SHP77 treated with DMSO at 0.1 percent for 48 hours (cell line): ENCODE measurements around the gene ST6GAL2.

Experiments used
- DNase-seq: peaks from one replicate; lab custom pipeline; 2025; lab: John Stamatoyannopoulos, UW

Gene ST6GAL2

DNA sequence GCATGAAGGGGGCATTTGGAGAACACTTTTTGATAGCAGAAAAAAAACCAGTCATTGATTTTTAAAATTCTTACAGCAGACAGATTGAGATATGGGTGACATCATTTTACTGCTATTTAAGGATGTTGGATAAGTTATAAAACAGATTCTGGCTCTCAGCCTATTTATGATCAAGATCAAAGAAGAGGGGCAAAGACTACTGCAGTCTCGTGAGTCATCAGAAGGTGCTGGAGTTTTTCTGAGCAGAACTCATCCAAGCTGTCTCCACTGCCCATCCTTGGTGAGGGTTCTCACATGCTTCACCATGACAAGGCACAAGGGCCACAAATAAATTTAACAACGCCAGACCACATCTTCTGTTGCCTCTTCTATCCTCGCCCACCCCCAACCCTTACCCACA lies 58.8 kb downstream of the ST6GAL2 start:
- DNase-seq = no peak

DNA sequence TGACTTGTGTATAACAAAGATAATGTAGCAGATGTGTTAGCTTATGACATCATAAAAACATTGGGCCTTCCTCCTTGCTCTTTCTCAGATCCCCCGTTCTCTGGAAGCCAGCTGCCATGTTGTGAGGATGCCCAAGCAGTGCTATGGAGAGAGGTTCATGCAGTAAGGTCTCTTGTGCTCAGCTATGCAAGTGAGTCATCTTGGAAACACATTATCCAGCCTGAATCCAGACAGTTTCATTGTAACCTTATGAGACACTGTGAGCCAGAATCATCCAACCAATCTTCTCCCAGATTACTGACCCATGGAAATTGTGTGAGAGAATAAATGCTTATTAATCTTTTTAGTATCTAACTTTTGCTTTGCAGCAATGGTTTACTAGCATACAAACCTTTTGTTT lies 60.8 kb downstream of the ST6GAL2 start:
- no peak for DNase-seq

DNA sequence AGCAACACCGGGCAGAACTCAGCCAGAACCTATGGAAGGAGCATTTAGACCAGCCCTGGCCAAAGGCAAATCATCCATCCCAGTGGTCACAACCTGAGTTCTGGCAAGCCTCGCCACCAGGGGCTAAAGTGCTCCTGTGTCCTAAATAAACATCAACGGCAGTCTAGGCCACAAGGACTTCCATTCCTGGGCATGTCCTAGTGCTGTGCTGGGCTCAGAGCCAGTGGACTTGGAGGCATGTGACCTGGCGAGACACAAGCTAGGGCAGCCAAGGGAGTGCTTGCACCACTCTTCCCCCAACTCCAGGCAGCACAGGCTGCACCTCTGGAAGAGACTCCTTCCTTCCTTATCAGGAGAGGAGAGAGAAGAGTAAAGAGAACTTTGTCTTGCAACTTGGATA lies 69.0 kb downstream of the ST6GAL2 start:
- DNase-seq = no peak

GRCh38 chr2:106812841-106813240 lies 73.1 kb downstream of the ST6GAL2 start:
- no peak for DNase-seq

GRCh38 chr2:106812383-106812782 lies 73.6 kb downstream of the ST6GAL2 start:
- DNase-seq = no peak

- no peak for DNase-seq
Measured at GRCh38 chr2:106805716-106806115, 80.3 kb downstream of the ST6GAL2 start.

DNA sequence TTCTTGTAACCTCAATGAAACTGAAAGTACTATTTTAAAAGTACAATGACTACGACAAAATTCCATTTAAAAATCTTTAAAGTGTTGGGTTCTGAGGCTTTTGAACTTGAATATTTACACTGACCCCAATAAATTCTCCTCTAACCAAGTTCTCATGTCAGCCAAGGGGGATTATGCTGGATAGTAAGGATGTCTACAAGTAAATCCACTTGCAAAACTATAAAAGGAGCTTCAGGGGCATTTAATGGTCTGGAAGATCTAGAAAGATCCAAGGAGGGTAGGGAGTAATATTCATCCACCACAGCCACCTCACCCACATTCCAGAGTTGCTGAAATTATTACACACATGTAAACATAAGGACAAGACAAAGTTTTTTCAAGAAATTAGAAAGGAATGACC lies 81.8 kb downstream of the ST6GAL2 start:
- no peak for DNase-seq

DNA sequence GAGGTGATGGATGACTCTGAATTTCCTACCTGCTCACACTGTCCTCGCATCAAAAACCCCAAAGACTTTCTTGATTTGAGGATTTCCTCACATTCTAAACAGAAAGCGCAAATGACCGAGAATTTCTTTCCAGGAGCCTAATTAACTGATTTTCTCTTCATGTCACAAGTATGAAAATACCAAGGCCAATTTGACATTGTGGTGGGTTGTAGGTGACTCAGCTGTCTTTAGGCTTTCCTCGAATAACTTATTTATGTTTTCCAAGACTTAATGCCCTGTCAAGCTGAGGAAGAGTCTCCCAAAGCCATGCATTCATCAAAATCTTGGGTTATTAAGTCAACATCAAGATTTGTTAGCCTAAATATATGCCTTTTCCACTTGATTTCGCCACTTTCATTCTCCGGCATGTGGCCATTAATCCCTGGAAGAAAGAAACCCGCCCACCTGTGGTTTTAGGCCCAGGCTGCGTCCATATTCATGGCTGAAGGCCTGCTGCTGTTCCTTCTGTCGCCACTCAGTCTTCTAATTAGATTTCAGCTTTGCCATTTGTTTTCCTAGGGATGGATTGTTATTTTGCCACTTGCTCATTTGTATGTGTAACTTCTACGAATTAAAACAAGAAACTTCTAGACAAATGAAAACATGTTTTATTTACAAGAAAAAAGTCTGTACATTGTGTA lies 84.9 kb downstream of the ST6GAL2 start:
- no peak for DNase-seq

GRCh38 chr2:106800180-106800579 lies 85.8 kb downstream of the ST6GAL2 start:
- no peak for DNase-seq

DNA sequence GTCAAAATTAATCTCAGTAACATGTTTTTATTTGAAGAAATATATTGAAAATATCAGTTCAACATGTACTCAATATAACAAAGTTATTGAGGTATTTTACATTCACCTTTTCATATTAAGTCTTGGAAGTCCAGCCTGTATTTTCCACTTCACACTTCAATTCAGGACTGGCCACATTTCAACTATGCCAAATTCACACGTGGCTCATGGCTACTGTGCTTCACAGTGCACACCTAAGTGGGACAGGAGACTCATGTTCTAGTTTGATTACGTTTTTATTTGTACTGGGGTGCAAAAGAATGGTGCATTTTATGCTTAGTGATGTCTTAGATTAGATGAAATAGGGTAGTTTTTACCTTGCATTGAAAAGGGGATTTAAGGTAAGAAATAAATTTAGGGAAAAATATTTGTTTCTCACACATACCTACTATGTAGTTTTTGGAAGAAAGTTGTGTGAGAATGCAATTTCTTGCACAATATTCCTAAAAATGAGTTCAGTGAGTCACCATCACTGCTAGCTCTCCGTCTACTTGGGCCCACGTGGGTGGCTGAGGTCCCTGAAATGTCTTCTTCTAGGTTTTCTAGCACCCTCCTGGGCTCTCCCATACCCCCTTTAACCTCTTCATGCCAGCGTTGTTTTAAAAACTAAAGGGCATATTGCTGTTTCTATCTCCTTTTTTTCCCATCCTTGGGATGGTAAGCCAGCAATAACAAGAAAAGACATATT lies 87.0 kb downstream of the ST6GAL2 start:
- no peak for DNase-seq

GRCh38 chr2:106797494-106797893 lies 88.5 kb downstream of the ST6GAL2 start:
- no peak for DNase-seq

GRCh38 chr2:106792671-106793070 lies 93.3 kb downstream of the ST6GAL2 start:
- DNase-seq = no peak

- DNase-seq = no peak
Measured at GRCh38 chr2:106789185-106789584, 96.8 kb downstream of the ST6GAL2 start.

DNA sequence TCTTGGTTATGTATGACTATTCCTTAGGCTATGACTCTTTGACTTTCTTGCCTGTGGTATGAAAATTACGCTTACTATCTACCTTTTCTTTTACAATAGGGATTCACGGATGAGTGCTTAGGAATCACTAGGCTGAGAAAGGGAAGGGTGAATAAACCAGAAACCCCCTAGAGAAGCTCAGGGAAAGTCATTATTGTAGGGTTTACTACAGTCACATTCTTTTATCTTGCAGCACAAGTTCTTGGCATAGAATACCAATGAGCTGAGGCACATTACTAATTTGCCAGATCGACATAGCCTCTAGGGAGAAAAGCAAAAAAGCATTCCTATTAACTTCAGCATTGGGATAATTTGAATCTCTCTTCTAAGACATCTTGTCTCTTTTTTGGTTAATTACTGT lies 103.3 kb downstream of the ST6GAL2 start:
- no peak for DNase-seq

GRCh38 chr2:106781196-106781595 lies 104.8 kb downstream of the ST6GAL2 start:
- no peak for DNase-seq

- no peak for DNase-seq
Measured at GRCh38 chr2:106771811-106772210, 114.2 kb downstream of the ST6GAL2 start.

GRCh38 chr2:106770986-106771385 lies 115.0 kb downstream of the ST6GAL2 start:
- no peak for DNase-seq

GRCh38 chr2:106764614-106765013 lies 121.4 kb downstream of the ST6GAL2 start:
- DNase-seq = no peak

GRCh38 chr2:106759966-106760365 lies 126.0 kb downstream of the ST6GAL2 start:
- no peak for DNase-seq

DNA sequence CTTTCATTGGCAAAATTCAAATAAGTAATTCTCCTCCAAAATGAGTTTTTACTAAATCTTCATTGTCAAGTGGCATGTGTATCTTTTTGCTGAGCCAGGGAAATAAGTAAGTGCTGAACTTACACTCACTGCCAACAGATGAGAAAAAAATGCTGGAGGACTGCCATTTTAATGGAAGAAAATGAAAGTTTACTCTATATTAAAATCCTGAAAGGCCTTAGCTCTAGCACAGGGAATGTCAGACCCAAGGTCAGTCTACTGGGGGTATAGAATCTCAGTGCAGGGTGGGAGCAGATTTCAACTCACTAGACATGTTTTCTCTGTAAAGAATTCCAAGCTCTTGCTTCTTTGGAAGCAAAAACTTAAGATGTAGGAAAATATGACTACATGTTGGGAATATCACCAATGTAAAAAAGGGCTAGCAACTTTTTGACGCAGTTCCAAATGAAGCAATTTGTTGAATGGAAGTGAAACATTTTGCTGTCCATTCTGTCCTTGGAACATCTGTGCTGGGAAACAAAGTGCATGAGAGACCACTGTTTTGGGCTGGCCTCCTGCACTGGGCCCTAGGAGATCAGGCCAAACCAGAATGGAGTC lies 127.0 kb downstream of the ST6GAL2 start:
- no peak for DNase-seq
